Measurements from ENCODE around the gene NKAIN1. TPM values are rescaled to one million over a fixed set of nuclear protein-coding genes. Genes with fewer than 3 reads are reported as not detected.

NKAIN1 gene
- total RNA-seq: 0.50 and 1.1 TPM in 2 replicates

GRCh38 chr1:31239653-31240241 lies at the start of gene NKAIN1:
Gene NKAIN1 (minus strand): TSS chr1:31239887. CDS start chr1:31239547, 340 bp downstream.

Other genes with a start within 250 kb of the NKAIN1 start
- 44.0 and 56.7 TPM in 2 replicates for gene PUM1, start 174.2 kb downstream of the NKAIN1 start, total RNA-seq
- 31.0 and 33.5 TPM in 2 replicates for gene SNRNP40, start 56.9 kb upstream of the NKAIN1 start, total RNA-seq
- 24.4 and 25.3 TPM in 2 replicates for gene ZCCHC17, start 57.1 kb upstream of the NKAIN1 start, total RNA-seq
- gene FABP3, start 133.2 kb upstream of the NKAIN1 start, total RNA-seq: 2.4 TPM in 1 of 2 replicates, not detected in the other
- 0.68 and 3.7 TPM in 2 replicates for gene SERINC2, start 173.3 kb upstream of the NKAIN1 start, total RNA-seq